NCI-H1417 (cell line): ENCODE data around the gene MPC2.
"Not testable (repeated sequence)": the region's sequence is repeated elsewhere in the genome, so short reads cannot be mapped to it uniquely, and the experiment has no call there.

ENCODE experiments used
- DNase-seq, 3 experiments: peaks; one replicate each; lab custom pipeline; 2025; lab: John Stamatoyannopoulos, UW

Gene MPC2

DNA sequence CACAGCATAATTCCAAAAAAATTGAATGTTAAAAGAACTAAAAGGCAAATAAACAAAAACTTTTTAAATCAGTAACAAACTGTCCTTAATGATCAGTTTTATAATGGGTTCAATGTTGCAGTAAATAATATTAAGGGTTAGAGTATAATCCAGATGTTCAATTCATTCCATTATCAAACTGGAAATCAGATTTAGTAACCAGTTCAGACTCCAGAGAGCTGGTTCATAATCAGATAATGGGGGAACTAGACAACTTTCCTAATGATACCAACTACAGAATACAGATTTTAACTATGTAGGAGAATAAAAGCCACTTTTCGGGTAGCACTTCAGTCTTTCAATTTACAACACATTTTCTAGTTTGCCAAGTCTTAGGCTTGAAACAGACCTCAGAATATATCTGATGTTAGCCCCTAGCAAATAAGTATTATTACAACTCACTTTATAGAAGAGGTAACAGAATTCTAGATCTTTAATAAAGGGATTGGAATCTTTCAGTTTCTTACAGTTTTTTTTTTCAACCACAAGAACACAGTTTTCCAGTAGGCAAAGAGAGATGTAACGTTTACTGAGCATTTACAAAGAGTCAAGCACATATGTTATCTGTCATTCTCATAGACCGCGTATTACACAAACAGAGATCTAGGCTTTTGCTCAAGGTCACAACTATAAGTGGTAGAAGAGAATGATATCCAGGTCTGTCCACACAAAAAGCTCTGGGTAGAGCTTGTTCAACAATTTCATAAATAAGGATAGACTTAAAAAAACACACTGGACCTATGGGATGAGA, 2.3 kb downstream of the MPC2 start:
- peak in 1 of 3 experiments; percentile 42 for DNase-seq

DNA sequence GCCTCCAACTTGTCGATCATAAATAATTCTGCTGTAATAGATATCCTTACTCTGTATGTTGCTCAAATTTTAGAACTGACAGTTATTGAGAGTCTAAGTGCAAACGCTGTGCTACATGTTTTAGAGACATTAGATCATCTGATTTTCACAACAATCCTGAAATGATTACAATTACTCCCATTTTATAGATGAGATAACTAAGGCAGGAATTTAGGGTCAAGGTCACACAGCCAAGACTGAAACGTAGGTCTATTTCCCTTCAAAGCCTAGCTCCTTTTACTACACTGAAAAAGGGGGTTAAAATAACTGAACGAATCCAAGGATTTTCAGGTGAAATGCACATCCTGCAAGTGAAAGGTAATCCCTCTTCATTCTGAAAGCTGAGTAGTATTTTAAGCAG, 3.1 kb downstream of the MPC2 start:
- DNase-seq: peak in 1 of 3 experiments; percentile 44

DNA sequence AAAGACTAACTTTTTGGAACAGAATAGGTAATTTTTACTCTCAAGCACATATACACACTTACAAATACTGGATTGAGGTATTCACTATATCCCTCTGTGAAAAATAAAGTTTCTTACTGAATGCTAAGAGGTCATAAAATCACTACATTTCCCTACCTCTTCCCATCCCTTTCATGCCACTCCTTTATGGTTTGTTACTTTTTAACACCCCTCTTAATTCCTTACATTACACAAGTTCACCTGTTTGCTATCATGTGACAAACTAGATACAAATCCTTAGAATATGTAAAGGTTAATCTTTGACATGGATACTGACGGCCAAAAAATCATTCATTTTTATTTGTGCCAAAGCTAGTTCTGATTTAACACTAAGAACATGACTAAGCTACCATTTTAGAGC, 7.1 kb downstream of the MPC2 start:
- no peak for DNase-seq

GRCh38 chr1:167928919-167929318, 8.0 kb downstream of the MPC2 start:
- not testable (repeated sequence) for DNase-seq

- DNase-seq: no peak
These were observed 8.4 kb downstream of the MPC2 start for GRCh38 chr1:167928457-167928852.

- DNase-seq: no peak
These were observed 9.7 kb downstream of the MPC2 start for GRCh38 chr1:167927046-167927754.

- DNase-seq: peak in 1 of 3 experiments; percentile 25
These were observed 10.3 kb downstream of the MPC2 start for GRCh38 chr1:167926486-167926997.

GRCh38 chr1:167924543-167925231, 12.2 kb downstream of the MPC2 start:
- DNase-seq: no peak

- no peak for DNase-seq
These were observed 12.8 kb downstream of the MPC2 start for GRCh38 chr1:167924102-167924501.

DNA sequence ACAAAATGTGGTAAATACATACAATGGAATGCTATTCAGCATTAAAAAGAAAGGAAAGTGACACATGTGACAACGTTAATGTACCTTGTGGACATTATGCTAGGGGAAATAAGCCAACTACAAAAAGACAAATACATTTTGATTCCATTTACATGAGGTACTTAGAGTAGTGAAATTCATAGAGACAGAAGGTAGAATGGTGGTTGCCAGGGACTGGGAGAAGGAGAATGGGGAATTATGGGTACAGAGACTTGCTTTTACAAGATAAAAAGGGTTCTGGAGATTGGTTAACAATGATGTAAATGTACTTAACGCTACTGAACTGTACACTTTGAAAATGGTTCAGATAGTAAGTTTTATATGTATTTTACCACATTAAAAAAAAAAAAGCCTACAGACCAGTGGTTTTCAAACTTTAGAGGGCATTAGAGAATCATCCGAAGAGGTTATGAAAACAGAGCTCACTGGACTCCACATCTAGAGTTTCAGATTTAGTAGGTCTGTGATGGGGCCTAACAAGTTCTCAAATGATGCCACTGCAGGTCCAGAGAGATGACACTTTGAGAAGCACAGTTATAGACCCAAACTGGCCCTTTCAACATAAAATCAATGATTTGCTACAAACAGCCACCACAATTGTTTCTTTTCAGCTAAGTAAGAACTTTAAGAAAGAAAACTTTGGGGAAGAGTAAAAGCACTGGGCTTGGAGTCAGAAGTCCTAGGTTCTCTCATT, 13.4 kb downstream of the MPC2 start:
- no peak for DNase-seq

- no peak for DNase-seq
These were observed 14.2 kb downstream of the MPC2 start for GRCh38 chr1:167922611-167923074.

DNA sequence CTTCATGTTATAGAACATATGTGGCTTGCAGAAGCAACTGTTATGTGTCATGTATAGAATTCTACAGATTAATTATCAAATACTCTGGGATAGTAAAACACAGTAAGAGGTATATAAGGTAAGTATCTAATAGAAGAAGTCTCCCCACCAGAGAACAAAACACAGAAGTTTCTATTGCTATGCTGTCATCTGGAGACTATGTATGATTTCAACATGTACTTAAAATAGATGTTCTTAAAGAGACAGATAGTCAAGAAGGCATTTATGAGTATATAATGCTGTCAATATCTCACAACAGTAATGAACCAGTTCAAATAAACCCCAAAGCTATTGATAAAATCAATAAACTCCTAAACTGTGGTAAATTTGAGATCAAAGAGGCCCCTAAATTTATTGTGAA, 14.8 kb downstream of the MPC2 start:
- DNase-seq: no peak

DNA sequence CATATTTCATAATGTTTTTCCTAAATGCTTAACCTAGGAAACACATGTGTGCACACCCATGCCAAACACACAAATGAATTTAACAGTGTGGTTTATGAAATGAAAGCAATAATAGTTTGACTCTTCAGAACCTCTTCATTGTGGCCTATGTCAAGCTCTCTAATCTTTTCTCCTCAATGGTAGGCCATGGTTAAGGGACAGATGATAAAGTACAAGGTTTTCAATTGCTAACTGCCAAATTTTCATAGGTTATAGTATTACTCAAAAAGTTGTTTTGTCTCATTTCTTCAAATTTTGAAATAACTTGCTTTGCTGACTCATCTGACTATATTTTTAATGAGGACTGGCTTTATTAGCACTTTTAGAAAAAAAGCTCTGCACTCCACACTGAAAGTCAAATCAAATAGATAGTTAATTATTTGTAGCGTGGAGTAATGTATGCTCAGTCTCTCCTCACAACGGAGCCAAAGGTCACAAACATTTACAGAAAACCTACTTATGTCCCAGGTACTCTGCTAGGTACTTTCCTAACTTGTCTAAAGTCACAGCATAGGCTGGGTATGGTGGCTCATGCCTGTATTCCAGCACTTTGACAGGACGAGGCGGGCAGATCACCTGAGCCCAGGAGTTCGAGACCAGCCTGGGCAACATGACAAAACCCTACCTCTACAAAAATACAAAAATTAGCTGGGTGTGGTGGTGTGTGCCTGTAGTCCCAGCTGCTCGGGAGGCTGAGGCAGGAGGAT, 19.9 kb downstream of the MPC2 start:
- no peak for DNase-seq

DNA sequence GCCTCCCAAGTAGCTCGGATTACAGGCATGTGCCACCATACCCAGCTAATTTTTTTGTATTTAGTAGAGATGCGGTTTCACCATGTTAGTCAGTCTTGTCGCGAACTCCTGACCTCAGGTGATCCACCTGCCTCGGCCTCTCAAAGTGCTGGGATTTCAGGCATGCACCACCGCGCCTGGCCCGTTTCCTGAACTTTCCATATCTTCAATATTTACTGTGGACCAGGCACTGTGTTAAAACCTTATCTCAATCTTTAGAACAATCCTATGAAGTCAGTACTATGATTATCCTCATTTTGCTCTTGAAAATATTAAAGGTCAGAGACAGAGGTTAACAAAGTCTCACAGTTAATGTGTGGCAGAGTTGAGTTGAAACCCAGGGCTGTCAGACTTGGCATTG, 21.3 kb downstream of the MPC2 start:
- DNase-seq: no peak

DNA sequence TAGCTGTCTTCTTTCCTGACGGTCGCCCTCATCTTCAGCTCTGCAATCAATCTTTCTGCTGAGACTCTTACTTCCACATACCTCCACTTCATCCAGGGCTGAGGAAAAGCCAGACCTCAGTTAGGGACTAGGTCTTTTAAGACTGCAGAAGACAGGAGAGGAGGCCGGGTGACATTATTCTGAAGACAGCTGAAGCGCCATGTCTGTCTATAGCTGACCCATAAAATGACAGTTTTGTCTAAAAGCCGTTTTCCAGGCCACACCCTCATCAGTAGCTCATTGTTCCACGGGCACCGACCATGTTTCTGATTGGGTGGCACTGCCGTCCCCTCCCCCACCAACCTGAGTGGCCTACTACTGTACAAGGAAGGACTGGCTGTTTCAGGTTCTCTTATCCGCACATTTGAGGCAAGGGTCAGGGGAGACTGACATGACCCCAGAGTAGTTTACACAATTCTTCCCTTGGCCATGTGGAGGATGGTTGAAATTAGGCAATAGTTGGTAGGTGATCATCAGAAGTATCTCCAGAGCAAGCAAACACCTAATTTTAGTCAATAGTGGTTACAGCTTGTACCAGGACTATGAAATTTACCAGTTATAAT, 22.9 kb downstream of the MPC2 start, which contains the start of gene ADCY10:
TSS of gene ADCY10 (minus strand) at position 240 of the 602 bp plus-strand sequence. CDS start 8,994 bp downstream, outside the sequence.
- DNase-seq: no peak

DNA sequence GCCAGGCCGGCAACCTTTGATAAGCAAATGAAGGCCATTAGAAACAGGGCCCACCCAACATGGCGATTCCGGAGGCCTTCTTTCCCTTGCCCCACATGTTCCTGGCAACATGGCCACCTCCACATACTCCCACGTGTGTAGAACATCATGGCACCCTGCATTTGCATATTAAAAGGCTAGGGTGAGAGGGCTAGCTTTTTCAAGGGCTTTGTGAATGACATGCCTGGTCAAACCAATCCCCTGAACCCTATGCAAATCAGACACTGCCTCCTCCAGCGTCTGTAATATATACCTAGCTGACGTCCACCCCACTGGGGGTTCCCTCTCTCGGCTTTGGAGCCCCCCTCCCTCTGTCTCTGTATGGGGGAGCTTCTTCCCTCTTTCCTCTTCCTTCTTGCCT, 24.6 kb downstream of the MPC2 start:
- no peak for DNase-seq

GRCh38 chr1:167911413-167911812, 25.5 kb downstream of the MPC2 start:
- no peak for DNase-seq

DNA sequence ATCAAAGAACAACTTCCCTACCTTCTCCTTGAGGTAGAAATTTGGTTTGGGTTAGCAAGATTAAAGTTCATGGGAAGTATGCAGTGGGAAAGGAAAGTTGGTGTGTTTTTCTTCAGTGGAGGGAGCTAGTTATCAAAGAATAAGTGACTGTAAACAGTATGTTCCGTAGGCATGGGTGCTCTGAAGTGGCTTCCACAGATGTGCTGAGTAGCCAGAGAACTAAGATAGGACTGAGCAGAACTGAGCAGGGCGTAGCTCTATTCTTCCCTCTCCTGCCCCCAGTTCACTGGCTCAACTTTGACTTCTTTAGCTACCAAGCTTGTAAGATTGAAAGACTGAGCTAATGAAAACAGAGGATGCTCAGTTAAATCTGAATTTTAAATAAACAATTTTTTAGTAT, 26.3 kb downstream of the MPC2 start:
- DNase-seq: no peak

DNA sequence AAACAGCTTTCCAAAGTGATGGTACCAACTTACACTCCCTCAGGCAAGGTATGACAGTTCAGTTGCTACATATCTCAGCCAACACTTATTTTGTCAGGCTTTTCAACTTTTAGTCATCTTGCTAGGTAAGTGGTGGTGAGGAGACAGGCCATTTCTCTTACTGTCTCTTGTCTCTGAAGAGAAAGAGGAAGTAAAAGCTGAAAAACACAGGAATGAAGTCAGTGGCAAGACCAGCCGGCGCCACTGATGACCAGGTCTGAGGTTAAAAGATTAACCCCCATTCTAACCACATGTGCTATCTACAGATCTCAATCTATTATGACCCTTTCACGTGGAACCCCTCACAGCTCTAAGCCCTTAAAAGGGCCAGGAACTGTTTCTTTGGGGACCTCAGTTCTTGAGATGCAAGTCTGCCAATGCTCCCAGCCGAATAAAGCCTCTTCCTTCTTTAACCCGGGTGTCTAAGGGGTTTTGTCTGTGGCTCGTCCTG, 27.1 kb downstream of the MPC2 start:
- DNase-seq: no peak

DNA sequence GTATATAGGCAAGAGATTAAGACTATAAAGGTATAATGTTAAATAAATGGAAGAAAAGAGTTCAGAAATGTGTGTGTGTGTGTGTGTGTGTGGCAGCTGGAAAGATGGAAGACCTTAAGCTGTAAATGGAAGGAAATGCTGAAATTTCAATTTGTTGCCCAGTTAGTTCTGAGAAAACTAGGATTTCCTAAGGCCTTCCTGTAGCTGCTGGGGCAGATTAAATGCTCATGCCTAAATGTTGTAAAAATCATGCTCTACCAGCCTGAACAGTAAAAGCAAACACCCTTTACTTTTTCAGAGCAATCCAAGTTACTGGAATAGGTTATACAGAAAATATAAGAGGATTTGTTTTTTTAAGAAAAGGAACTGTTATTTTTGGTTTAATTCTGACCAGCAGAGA, 31.2 kb downstream of the MPC2 start:
- no peak for DNase-seq
